Right lobe of liver (tissue), 4 donors: ENCODE measurements around the gene COL25A1.

Experiments used
- POLR2A ChIP-seq: fragments of 450-650 bp; IDR thresholded peaks from one replicate; pipeline ENCODE4 v1.6.1; 2017; ENCODE audit warnings: antibody characterized with exemption, mild to moderate bottlenecking
- TF ChIP-seq, protein P1 (sequence below), 4 donors: fragments of 200-600 bp in 3 of 4; fragments of 450-650 bp in 1 of 4; IDR thresholded peaks; one replicate each; pipeline versions ENCODE4 v1.5.1 to v1.8.0; 2016 to 2022; ENCODE audit warnings: antibody characterized with exemption in 4 of 4, mild to moderate bottlenecking in 2 of 4
- donor health status: DM: no; HTN: no; CAD: no.
- donor health status: DM: no; HTN: no; CAD: no.
- donor health status: DM: no; HTN: yes; CAD: no.

DNA sequence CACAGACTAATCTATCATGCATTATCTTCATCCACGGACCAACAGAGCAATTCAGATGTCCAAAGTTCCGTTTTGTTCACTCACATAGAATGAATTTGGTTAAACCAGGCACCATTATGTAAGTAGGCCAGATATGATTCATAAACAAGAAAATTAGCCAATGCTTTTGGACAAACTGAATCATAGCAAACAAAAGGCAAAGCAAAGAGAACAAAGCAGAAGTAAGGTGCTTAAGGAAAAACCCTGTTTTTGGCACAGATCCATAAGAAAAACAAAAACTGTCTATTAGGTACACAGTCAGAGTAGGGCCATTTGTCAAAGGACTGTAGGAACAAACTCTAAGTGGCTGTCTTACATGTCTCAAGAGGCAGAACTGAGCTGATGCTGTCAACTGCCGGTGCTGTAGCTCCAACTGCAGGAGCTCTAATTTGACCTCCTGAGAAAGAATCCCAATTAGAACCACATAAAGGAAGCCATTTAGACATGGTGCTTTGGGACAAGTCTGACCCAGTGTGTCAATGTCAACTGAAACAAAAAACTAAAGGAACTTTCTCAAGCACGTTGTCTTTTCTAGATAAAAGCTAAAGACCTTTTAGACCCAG, 146.7 kb downstream of the COL25A1 start:
- TF ChIP-seq, protein P1, sequence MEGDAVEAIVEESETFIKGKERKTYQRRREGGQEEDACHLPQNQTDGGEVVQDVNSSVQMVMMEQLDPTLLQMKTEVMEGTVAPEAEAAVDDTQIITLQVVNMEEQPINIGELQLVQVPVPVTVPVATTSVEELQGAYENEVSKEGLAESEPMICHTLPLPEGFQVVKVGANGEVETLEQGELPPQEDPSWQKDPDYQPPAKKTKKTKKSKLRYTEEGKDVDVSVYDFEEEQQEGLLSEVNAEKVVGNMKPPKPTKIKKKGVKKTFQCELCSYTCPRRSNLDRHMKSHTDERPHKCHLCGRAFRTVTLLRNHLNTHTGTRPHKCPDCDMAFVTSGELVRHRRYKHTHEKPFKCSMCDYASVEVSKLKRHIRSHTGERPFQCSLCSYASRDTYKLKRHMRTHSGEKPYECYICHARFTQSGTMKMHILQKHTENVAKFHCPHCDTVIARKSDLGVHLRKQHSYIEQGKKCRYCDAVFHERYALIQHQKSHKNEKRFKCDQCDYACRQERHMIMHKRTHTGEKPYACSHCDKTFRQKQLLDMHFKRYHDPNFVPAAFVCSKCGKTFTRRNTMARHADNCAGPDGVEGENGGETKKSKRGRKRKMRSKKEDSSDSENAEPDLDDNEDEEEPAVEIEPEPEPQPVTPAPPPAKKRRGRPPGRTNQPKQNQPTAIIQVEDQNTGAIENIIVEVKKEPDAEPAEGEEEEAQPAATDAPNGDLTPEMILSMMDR (IDR thresholded peaks at IDR 0.05) = no peak
- no peak for TF ChIP-seq POLR2A
